Erythroblast (primary cell): ENCODE measurements around the gene SLC38A9.

Experiments
- DNase-seq, 2 experiments: peaks; one replicate each; lab custom pipeline; 2025; lab: John Stamatoyannopoulos, UW
- GATA1 ChIP-seq: IDR thresholded peaks from 2 replicates; pipeline ENCODE4 v1.6.1; 2011; ENCODE audit warnings: low read depth, mild to moderate bottlenecking, control low read depth, low read length, moderate library complexity
- POLR2A ChIP-seq: IDR thresholded peaks from 2 replicates; pipeline ENCODE4 v1.6.1; 2011; ENCODE audit warnings: mild to moderate bottlenecking, low read length

Gene SLC38A9

DNA sequence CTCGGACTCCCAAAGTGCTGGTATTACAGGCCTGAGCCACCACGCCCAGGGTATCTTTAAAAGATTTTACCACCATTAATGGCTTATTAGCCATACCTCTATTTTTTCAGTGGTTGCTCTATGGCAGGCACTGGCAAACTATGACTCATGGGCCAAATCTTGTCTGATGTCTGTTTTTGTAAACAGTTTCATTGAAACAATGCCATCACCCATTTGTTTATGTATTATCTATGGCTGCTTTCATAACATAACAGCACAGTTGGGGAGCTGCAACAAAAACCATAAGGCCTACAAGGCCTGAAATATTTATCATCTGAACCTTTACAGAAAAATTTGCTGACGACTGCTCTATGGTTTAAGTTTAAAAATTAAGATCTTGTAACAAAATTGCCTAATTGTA, 66.8 kb downstream of the SLC38A9 start:
- no peak for DNase-seq

DNA sequence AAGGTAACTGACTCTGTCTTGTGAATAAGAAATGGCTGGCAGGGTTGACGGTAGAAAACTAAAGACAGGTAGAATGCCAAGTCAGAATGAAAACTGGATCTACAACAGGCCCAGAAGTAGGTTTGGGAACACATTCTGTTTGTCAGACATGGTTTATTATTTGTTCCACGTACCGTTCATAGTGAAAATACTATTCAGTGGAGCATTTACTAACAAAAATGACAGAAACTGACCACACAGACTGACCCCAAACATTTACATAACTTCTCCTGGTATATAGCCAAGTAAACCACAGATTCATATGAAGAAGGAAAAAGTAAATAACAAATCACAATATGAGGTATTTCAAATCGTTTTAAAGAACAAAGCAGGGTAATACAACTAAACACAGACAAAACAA, 73.7 kb downstream of the SLC38A9 start:
- TF ChIP-seq GATA1 (no peak), POLR2A (no peak)
- no peak for DNase-seq

More for the DNA sequence above, 66.8 kb downstream of the SLC38A9 start:
- no peak for TF ChIP-seq POLR2A
- TF ChIP-seq GATA1 = no peak

DNA sequence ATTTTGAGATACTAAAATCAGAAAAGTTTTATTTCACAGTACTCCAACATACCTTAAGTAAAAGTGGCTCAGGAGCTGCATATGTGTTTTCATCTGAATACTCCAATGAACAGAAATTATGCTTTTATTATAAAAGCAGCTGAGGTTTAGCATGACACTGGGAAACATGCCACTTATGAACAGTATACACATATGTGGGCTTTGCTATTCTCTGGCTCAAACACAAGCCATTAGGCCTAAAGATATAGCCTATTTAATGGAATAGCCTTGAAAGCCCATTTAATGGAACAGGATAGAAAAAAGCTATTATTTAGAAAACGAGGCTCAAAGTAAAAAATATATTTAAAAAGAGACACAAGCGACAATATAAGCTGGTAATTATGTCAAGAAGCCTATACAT, 74.1 kb downstream of the SLC38A9 start:
- TF ChIP-seq POLR2A (no peak), GATA1 (no peak)
- no peak for DNase-seq

DNA sequence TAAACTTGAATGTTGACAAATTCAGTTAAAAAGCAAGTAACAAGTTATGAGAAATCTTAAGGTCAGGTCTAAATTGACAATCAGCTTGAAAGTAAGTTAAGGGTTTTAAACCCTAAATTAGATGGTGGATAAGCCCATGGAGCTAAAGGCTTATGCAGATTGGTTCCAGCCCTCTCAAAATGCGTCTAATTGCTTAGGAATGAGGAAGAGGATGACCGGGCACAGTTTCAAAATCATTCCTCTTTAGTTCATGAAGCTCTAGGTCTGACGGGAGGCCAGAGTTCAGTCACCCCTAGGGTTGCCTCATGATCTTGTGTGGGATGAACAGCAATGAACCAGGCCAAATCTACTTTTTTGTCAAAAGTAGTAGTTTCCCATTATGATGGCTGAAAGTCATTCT, 75.4 kb downstream of the SLC38A9 start:
- no peak for DNase-seq
- no peak for TF ChIP-seq GATA1

DNA sequence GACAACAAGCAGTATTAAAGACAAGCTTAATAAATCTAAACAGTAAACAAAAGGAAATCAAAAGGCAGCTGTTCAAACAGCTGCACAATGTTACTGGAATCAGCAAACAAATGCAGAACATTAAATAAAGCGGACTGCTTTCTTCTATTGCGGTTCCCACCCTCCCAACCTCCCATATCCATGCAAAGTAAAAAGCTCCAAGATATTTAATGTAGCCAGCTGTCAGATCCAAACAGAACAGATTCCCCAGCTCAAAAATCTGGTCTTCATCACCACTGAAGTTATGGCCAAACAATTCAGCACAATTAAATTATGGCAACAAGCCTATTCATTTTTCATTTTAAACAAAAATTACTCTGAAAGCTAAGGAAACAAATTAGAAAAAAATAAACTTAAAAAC, 75.9 kb downstream of the SLC38A9 start:
- no peak for TF ChIP-seq GATA1
- no peak for TF ChIP-seq POLR2A
- no peak for DNase-seq

DNA sequence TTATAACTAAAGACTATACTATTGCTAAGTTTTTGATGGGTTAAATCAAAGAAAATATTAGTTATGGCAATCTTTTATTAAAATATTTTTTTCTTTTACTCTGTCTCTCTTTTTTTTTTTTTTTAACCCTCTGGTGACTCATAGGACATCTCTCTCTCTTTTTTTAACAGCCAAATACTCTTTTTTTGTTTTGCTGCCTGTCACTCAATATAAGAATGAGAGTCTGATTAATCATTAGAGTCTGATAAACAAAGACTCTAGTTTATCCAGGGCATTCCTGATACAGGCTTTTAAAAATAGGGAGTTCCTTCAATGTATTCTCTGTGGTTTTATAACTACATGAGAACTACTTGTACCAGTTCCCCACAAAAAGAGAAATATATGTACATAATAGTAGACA, 77.3 kb downstream of the SLC38A9 start:
- TF ChIP-seq POLR2A = no peak
- TF ChIP-seq GATA1 = no peak
- DNase-seq = no peak

DNA sequence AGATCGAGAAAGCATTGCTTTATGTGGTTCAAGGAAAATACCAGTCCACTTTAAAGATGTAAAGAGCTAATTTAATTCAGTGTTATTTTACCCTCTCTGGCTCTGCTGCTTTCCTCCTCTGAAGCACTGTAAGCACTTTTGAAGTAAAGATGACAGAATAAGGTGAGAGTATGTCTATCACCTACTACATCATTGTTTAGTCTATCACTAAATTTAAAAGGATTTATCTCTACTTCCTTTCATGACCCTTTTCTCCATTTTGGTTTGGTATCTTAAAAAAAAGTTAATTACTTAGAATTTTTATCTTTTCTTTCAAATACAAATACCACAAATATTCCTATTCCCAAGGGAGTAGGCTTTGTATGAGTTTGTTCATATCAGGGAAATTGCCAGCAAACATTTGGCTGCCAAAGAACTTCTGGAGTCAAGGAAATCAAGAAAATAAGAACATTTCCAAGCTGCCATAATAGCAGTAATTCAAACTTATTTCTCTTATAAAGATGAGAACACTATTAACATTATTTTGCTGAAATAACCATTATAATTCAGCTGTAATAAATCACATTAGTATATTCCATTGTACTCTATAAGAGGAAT, 77.8 kb downstream of the SLC38A9 start:
- no peak for DNase-seq
- no peak for TF ChIP-seq GATA1
- no peak for TF ChIP-seq POLR2A

DNA sequence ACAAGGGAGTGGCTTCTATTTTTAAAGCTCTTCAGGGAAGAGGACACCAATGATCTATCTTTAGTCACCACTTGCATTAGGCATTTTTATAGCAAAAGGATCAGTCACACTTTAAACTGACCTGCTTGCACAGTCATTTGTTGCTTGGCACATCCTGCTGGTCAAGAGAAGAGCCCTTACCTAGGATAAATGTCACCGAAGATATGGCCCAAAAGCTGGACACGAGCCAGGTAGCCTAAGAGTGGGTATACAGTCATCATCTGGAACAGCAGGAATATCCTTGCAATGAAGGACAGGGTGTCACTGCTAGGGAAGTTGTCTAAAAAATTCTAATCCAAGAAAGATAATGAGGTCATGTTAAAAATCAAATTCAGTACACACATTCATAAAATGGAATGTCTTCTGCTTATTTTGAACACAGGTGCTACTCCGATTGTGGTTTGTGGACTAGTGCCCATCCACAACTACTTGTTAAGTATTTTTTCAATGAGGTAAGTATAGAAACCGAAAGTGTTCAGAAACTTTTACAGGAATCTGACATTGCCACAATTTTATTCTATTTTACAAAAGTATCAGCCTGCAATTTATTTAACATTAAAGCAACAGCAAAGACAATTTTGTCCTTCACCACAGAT, 78.4 kb downstream of the SLC38A9 start:
- no peak for TF ChIP-seq POLR2A
- TF ChIP-seq GATA1 = no peak
- peak in 1 of 2 experiments; percentile 2 for DNase-seq

DNA sequence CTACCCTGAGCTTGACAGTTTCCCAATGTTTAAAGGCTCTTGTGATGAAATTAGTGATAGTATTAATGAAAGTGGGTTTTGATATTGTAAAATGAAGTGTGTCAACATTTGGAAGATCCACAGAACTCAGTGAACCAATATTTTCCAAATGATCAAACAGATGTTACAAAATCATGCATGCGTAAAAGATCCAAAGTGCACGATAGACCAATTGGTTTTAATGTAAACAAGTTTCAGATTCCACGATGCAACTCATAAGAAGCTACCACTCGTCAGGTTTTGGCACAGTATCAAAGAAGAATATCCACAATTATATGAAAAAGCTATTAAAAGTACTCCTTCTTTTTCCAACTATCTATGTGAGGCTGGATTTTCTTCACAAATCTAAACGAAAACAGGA, 82.3 kb downstream of the SLC38A9 start:
- no peak for TF ChIP-seq POLR2A
- TF ChIP-seq GATA1 = no peak
- DNase-seq = no peak

DNA sequence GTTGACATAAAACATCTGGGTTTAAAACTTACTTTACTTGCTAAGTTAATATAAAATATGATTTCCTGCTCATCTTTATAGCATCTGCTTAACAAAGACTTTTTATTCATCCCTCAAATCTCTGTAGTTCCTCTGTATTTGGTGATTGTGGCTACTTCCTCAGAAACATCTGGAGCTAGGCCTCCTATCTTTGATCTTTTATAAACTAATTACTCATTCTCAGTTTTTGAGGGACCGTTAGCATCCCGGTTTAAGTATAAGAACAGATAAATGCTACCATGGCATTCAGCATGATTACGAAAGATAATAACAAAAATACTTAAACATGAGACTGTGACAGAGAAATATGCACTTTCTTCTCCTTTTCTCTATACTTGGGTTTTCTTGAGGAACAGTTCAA, 85.3 kb downstream of the SLC38A9 start:
- no peak for TF ChIP-seq GATA1
- no peak for DNase-seq

DNA sequence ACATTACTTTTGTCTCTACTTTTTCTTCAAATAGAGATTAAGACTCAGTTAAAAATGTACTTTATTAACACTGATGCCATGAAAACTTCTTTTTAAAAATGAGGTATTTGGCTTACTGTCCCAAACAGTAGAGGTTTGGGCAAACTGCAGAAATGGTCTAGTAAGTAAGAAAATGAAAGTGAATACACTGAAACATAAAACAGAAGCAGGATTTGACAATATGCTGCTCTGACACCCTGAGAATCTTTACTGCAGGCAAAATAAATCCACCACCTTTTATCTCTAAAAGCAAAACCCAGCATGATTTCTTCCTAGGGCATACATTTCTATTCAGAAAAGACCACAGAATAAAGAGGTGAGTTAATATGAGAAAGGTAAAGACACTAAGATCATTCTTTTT, 86.2 kb downstream of the SLC38A9 start:
- TF ChIP-seq GATA1 (no peak), POLR2A (no peak)
- no peak for DNase-seq

DNA sequence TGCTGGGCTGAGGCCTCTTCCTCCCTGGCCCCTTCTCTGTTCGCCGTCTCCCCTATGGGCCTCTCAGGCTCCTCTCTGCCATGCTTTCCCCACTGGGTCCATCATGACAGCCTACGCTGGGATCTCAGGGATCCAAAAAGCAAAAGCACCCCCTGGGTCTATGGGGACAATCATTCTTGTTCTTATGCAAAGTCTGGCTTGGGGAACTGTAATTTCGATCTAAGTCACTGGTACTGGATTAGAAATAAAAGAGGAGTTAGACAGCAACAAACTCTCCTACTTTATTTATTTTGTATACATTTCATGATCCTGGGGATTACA, 86.6 kb downstream of the SLC38A9 start:
- TF ChIP-seq GATA1 (no peak), POLR2A (no peak)
- no peak for DNase-seq

DNA sequence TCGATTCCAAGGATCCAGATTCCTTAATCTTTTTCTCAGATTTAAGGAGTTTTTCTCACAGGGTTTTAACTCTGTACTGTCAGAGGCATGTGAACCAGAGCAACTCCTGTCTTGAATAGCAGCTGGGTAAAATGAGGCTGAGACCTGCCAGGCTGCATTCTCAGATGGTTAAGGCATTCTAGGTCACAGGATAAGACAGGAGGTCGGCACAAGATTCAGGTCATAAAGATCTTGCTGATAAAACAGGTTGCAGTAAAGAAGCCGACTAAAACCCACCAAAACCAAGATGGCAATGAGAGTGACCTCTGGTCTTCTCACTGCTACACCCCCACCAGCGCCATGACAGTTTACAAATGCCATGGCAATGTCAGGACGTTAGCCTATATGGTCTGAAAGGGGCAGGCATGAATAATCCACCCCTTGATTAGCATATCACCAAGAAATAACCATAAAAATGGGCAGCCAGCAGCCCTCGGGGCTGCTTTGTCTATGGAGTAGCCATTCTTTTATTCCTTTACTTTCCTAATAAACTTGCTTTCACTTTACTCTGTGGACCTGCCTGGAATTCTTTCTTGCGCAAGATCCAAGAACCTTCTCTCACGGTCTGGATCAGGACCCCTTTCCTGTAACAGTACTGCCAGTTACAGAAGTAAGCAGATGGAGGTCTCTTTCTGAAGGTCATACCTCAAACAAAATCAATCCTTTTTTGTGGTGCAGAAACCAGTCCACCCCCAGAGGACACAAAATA, 87.1 kb downstream of the SLC38A9 start:
- no peak for TF ChIP-seq POLR2A
- no peak for TF ChIP-seq GATA1
- no peak for DNase-seq

DNA sequence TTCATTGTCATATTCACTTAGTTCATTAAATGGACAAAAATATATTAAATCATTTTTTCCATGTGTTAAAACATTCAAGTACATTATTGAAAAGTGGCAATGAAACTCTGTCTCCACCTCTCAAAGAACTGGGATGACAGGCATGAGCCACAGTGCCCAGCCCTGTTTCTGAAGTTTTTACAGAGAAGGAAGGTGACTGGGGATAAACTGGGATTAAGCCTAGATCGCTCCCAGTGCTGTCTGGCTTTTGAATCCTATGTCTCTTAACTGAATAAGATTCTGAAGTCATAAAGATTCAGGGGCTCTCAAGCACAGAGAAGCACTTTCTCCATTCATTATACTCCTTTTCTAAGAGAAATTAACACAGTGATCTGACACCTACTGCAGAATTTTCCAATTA, 88.3 kb downstream of the SLC38A9 start:
- no peak for DNase-seq
- TF ChIP-seq POLR2A (no peak), GATA1 (no peak)
